ENCODE data around the gene LAMP5.

LAMP5 gene

DNA sequence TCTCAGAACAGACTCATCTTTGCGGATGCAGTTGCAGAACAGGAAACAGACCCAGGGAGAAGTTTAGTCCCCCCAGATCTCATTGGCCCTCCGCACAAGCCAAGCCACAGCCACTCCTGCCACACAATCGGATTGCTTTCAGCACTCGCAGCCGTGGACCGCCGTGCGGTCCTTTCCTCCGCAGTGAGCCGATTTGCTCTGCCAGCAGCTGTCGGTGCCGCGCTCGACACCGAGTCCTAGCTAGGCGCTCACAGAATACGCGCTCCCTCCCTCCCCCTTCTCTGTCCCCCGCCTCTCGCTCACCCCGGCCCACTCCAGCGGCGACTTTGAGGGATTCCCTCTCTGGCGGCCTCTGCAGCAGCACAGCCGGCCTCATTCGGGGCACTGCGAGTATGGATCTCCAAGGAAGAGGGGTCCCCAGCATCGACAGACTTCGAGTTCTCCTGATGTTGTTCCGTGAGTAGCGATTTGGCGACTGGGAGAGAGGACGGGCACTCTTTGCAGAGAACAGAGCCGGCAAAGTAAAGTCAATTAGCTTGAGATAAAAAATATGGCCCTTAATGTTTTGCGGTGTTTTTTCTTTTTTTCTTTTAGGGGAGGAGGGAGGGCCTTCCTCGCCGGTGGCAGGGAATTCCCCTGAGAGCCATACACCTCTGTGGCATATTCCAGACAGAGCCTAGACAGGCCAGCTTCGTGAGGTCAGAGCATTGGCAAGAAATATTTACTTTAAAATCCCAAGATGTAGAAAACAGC, at the start of gene LAMP5:
LAMP5 (plus strand) TSS at position 130 of the 753 bp plus-strand sequence; CDS start at position 393, 263 bp downstream.
- DNase-seq (ENCODE audit: low read depth in 2 of 3, low spot score in 1 of 3): no peak

GRCh38 chr20:9467995-9468394, 46.4 kb upstream of the LAMP5 start:
- DNase-seq (ENCODE audit: low read depth in 2 of 3, low spot score in 1 of 3): no peak

GRCh38 chr20:9474835-9475415, 39.5 kb upstream of the LAMP5 start:
- DNase-seq (ENCODE audit: low read depth in 2 of 3, low spot score in 1 of 3): no peak

DNA sequence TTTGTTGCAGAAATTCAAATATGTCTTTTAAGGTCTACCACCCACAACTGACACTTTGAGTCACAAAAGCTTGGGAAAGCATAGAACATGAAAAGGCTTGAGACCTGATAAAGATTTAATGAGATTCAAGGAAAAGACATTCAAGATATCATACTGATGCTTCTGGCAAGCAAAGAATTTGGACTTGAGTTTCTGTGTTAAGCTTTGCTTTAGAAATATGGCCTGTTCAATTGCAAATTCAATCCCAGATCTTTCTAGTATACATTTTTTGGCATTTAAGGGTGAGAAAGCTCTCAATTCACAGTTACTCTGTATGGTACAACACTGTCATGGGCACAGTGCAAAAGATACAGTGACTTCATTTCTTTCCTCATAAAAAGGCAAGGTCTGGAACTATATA, 38.9 kb upstream of the LAMP5 start:
- DNase-seq (ENCODE audit: low read depth in 2 of 3, low spot score in 1 of 3): no peak

DNA sequence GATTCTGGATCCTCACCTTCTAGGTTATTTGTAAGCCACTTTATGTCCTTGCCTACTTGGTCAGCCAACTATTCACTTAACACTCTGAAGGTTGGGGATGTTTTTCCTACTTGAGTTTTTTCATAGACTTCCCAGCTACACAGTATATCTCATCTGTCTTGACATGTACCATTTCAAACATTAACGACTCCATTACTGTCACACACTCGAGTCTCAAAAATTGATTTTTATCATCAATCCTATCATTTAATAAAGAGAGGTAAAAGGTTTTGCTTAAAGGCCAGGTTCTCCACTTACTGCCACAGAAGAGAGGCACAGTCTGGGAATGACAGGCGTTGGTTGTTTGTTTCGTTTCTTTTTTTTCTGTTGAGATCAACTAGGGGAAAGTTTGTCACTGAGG, 38.2 kb upstream of the LAMP5 start:
- DNase-seq (ENCODE audit: low read depth in 2 of 3, low spot score in 1 of 3): no peak

- DNase-seq (ENCODE audit: low read depth in 2 of 3, low spot score in 1 of 3): no peak
These were observed 37.8 kb upstream of the LAMP5 start for GRCh38 chr20:9476637-9477036.

GRCh38 chr20:9478771-9479170, 35.6 kb upstream of the LAMP5 start:
- no peak for DNase-seq (ENCODE audit: low read depth in 2 of 3, low spot score in 1 of 3)

DNA sequence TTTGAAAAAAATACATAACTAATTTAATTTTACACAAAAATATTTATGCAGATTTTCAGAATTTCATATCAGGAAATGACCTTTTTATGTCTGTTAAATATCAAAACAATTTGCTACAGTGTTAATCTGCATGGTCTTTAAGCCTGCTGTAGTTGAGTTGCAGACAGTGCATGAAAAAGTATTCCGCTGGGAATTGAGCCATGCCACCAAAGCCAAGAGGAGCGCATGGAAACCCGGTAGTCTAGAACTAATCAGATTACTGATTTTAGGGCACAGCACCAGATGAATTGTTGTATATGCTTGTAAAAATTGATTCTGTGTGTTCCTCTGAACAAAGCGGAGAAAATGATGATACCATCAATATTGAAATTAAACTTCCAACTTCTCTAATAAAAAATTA, 34.3 kb upstream of the LAMP5 start:
- no peak for DNase-seq (ENCODE audit: low read depth in 2 of 3, low spot score in 1 of 3)

DNA sequence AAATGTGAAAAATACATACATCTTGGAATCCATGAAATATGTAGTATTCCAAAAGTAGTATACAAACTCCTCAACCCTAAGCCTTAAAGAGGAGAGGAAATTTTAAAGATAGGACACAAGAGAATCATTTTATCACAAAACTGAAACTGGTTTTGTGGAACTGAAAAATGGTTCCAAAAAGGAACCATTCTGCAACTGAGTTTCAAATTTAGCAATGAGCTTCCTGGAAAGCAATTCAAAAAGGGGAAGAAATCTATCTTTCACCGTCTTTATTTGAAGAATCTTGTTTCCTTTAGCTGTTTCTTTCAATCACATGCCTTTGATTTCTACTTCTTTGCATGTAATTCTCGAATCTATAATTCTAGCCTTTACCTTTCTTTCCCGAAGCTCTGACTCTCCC, 32.2 kb upstream of the LAMP5 start:
- no peak for DNase-seq (ENCODE audit: low read depth in 2 of 3, low spot score in 1 of 3)

DNA sequence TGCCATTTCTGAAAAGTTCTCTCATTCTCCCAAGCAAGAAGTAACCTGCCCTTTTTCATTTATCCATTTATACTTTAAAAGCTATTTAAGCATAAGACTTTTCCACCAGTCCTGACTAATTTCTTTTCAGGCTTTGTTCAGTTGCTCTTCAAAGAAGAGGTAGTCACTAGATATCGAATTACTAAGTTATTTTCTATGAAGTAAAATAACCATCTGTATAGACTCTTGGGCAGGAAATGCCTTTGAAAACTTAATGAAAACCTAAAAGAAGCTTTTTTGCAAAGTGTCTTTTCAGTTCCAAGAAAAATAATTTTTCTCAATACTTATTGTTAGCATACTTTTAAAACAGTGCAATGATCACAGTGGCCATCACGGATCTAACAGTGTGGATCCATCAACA, 31.3 kb upstream of the LAMP5 start:
- no peak for DNase-seq (ENCODE audit: low read depth in 2 of 3, low spot score in 1 of 3)

- no peak for DNase-seq (ENCODE audit: low read depth in 2 of 3, low spot score in 1 of 3)
These were observed 28.6 kb upstream of the LAMP5 start for GRCh38 chr20:9485614-9486340.

DNA sequence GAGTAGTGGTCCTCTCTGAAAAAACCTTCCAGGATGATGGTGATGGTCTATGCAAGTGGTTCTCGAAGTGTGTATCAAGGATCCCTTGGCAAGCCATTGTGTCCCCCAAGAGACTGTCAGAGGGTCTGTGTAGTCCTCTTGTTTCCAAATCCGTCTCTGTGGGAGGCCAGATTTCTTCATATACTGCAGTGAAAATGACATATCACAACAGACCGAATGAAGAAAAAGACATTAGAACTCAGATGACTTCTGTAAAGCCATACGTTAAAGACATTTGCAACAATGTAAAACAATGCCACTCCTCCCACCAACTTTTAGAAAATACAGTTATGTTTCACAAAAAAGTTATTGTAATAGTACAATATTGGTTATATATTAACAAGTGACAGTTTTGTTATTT, 27.2 kb upstream of the LAMP5 start:
- no peak for DNase-seq (ENCODE audit: low read depth in 2 of 3, low spot score in 1 of 3)

GRCh38 chr20:9488063-9488462, 26.3 kb upstream of the LAMP5 start:
- DNase-seq (ENCODE audit: low read depth in 2 of 3, low spot score in 1 of 3): no peak

GRCh38 chr20:9490161-9490560, 24.2 kb upstream of the LAMP5 start:
- no peak for DNase-seq (ENCODE audit: low read depth in 2 of 3, low spot score in 1 of 3)

DNA sequence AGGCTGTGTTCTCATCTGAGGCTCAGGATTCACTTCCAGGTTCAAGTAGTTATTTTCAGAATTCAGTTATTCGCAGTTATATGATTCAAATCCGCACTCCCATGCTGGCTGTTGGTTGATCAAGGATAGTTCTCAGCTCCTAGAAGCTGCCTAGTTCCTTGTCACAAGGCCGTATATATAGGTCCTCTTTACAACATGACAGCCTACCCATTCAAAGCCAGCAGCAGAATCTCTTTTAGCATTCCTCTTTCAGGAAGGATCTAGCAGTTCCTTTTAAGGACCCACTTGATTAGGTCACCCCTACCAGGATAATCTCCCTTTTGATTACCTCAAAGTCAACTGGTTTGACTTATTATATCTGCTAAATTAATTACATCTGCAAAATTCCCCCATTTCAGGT, 23.8 kb upstream of the LAMP5 start:
- DNase-seq (ENCODE audit: low read depth in 2 of 3, low spot score in 1 of 3): no peak

DNA sequence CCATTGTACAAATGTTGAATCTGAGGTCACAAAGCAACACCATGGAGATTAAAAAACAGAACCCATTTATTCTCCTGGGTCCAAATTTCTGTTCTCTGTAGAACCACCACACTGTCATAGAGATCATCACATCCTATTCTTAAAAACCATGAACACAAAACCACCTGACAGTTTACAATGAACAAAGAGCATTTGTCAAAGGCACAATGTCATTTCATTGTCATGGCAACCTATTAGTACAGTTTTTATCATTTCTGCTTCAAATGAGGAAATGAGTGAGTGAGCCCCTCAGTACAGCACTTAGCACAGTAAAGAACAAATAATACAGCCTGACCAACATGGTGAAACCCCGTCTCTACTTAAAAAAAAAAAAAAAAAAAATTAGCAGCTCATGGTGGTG, 23.1 kb upstream of the LAMP5 start:
- DNase-seq (ENCODE audit: low read depth in 2 of 3, low spot score in 1 of 3): no peak

DNA sequence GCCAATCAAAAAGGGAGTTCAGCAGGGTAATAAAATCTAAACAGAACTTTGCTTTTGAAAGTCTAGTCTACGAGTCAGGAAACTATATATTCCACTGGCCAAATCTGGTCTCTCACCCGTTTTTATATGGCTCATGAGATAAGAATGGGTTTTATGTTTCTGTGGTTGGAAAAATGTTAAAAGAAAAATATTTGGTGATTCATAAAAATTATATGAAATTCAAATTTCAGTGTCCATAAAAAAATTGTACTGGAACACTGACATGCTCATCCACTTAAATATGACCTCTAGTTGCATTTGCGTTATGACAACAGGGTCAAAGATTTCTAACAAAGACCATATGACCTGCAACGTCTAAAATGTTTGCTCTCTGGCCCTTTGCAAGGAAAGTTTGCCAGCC, 22.3 kb upstream of the LAMP5 start:
- no peak for DNase-seq (ENCODE audit: low read depth in 2 of 3, low spot score in 1 of 3)

GRCh38 chr20:9493803-9494202, 20.6 kb upstream of the LAMP5 start:
- no peak for DNase-seq (ENCODE audit: low read depth in 2 of 3, low spot score in 1 of 3)

- no peak for DNase-seq (ENCODE audit: low read depth in 2 of 3, low spot score in 1 of 3)
These were observed 18.7 kb upstream of the LAMP5 start for GRCh38 chr20:9495701-9496100.

GRCh38 chr20:9496155-9496554, 18.2 kb upstream of the LAMP5 start:
- no peak for DNase-seq (ENCODE audit: low read depth in 2 of 3, low spot score in 1 of 3)

- DNase-seq (ENCODE audit: low read depth in 2 of 3, low spot score in 1 of 3): no peak
These were observed 16.1 kb upstream of the LAMP5 start for GRCh38 chr20:9498322-9498721.

- DNase-seq (ENCODE audit: low read depth in 2 of 3, low spot score in 1 of 3): no peak
These were observed 15.1 kb upstream of the LAMP5 start for GRCh38 chr20:9499126-9499899.

Measured in stimulated activated CD4-positive, alpha-beta T cell treated with anti-CD3 and anti-CD28 coated beads, Interleukin-12 subunit alpha, Interleukin-12 subunit beta, amount 100 ng/mL, for 48 hours (primary cell).